Amniotic epithelial cell (primary cell): Measurements from ENCODE around the gene TNNI2.
"Not testable (repeated sequence)": the region's sequence is repeated elsewhere in the genome, so short reads cannot be mapped to it uniquely, and the experiment has no call there.

Experiments used
- DNase-seq: peaks from one replicate; pipeline ENCODE4 v3.0.0-alpha.2; 2010; ENCODE audit warnings: low read depth

TNNI2 gene

DNA sequence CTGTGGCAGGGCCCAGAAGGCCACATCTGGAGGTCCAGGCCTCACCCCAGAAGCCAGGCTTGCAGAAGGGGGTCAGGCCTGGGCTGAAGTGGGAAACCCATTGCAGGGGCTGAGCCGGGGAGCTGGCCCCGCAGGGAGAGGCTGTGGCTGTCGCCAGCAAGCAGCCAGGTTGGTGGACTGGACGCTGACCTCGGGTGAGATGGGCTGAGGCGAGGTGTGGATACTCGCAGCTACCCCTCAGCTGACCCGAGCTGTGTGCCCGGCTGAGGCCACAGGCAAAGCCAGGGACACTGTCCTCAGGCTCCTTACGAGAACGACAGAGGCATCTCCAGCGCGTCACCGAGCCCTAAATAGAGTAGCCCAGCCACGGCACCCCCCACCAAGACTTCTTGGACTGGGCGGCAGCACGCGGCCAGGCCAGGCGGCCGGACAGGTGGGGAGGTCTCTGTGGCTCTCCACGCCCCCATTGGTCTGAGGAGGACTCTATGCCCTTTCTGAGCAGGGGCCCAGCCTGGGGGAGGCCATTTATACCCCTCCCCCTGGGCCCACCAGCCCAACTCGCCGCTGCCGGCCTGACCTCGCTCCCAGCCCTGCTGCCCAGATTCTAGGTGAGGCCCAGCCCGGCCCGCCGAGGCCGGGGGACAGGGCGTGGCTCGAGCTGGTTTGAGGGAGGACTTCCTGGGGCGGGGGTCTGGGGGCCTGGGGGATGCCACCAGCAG is at the start of gene TNNI2:
TNNI2 (plus strand) TSS at position 556 of the 719 bp plus-strand sequence. CDS start 716 bp downstream, outside the sequence.
- DNase-seq: no peak

GRCh38 chr11:1791912-1792311 is 46.9 kb upstream of the TNNI2 start:
- no peak for DNase-seq

DNA sequence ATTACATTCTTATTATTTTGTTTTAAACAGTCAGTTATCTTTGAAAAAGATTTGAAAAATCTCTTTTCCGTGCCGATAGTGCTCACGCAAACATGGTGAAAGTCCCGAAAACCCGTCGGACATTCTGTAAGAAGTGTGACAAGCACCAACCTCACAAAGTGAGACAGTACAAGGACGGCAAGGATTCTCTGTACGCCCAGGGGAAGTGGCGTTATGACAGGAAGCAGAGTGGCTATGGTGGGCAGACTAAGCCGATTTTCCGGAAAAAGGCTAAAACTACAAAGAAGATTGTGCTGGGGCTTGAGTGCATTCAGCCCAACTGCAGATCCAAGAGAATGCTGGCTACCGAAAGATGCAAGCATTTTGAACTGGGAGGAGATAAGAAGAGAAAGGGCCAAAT is 46.3 kb upstream of the TNNI2 start:
- DNase-seq: no peak

DNA sequence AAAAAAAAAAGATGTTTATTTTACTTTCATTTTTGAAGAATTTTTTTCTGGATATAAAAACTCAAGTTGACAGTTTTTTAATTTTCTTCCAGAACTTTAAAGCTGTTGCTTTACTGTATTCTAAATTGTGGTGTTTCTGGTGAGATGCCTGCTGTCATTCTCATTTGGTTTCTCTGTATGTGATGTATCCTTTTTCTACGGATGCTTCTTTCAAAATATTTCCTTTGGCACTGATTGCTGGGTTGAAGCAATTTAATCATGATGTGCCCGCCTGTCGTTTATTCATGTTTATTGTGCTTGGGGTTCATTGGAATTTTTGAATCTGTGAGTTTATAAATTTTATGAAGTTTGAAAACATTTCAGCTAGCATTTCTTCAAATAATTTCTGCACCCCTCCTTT is 45.7 kb upstream of the TNNI2 start:
- no peak for DNase-seq

- no peak for DNase-seq
Observed at GRCh38 chr11:1796413-1797011, 42.3 kb upstream of the TNNI2 start.

- no peak for DNase-seq
Observed at GRCh38 chr11:1797391-1798125, 41.2 kb upstream of the TNNI2 start.

GRCh38 chr11:1803246-1803645 is 35.5 kb upstream of the TNNI2 start:
- no peak for DNase-seq

GRCh38 chr11:1803835-1804519 is 34.8 kb upstream of the TNNI2 start:
- not testable (repeated sequence) for DNase-seq

DNA sequence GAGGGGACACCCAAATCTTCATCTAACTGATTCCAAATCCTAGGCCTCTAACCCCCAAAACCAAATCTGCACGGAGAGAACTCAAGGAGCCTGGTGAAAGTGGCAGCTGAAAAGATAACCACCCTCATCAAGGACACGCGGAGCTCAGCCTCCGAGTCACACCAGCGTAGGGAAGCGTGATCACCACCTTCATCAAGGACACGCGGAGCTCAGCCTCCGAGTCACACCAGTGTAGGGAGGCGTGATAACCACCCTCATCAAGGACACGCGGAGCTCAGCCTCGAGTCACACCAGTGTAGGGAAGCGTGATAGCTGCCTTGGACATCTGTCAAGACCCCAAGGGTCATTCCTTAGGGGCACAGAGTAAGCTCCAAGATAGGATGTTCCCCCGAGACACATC is 33.3 kb upstream of the TNNI2 start:
- DNase-seq: no peak

DNA sequence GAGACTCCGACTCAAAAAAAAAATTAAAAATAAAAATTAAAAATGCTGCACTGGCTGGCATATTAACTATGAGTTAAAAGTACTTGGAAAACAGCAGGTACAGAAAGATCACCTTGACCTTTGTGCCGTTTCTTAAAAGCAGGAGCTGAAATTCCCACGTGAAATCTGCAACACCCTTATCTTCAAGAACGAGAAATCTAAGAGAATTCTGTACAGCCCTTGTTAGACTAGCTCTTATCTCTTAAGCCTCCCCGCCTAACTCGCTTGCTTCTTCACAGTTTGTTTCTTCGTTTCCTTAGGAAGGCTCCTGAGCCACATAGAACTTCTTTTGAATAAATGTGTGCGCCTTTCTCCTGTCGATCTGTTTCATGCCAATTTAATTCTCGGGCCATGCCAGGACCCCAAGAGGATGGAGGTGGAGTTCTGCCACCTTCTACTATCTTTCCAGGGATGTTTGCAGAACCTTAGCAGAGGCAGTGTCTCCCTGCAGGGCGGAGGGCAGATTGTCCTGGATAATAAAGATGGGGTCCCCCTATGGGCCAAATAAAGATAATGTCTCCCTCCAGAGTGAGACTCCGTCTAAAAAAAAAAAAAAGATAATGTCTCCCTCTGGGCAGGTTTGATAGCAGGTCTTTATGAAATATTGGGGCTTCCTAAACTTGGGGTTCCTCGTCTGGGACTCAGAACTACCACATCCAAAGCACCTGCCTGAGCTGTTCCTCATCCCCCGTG is 31.4 kb upstream of the TNNI2 start:
- DNase-seq: no peak

- no peak for DNase-seq
Observed at GRCh38 chr11:1810761-1811160, 28.0 kb upstream of the TNNI2 start.

GRCh38 chr11:1812274-1812673 is 26.5 kb upstream of the TNNI2 start:
- DNase-seq: no peak

DNA sequence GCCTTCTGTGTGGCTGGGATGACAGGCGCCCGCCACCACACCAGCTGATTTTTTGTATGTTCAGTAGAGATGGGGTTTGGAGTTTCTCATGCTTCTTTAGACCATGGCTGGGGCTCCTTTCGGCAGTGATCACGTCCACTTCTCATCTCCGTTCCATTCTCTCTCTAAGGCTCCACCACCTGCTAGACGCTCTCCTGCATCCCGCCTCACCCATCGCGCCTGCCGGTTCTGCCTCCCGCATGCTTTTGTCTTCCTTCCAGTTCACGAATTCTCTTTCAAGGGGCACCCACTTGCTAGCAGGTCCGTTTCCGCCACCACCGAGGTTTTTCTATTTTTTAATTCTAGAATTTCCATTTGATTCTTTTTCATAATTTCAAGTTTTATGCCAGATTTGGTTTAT is 26.0 kb upstream of the TNNI2 start:
- DNase-seq: no peak

DNA sequence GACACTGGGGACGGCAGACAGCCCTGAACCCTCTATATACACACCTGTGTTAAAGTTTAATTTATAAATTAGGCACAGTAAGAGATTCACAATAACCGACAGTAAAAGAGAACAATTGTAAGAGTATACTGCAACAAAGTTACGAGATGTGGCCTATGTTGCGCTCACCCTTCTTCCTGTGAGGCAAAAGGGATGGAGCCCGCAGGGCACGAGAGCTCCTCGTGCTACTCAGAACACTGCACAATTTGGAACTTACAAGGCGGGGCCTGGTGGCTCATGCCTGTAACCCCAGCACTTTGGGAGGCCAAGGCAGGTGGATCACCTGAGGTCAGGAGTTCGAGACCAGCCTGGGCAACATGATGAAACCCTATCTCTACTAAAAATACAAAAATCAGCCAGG is 25.4 kb upstream of the TNNI2 start:
- not testable (repeated sequence) for DNase-seq

DNA sequence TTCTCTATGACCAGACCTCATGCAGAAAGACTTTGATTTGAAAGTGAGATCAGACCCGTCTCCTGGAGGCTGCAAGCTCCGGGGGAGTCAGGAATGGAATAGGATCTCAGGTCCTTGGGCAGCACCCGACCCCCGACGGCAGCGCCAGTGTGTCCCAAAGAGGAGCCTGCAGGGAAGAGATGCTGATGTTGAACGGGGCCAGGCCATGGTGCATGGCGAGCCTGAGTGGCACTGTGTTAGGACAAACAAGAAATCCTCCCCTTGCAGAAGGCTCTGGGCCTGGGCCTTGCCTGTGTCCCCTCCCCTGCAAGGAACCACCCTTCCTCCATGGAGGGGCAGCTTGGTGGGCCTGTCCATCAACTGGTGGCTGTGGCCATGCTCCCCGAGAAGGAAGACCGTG is 24.1 kb upstream of the TNNI2 start:
- DNase-seq: no peak

DNA sequence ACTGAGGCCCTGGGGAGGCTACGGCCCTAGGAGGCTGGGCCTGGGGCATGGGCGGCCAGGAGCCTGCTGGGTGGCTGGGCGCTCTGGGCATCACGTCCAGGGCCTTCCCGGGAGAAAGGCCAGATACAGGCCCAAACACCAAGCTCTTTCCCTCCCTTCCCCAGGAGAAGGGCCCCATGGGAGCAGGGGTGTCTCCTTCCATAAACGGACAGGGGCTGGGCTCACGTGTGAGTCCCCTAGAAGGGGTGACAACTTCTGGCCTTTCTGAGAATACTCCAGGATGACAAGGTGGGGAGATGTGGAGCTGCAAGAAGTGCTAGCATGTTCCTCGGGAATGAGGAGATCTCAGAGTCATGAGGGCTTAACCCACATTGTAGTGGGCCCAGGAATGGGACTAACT is 23.5 kb upstream of the TNNI2 start:
- no peak for DNase-seq

DNA sequence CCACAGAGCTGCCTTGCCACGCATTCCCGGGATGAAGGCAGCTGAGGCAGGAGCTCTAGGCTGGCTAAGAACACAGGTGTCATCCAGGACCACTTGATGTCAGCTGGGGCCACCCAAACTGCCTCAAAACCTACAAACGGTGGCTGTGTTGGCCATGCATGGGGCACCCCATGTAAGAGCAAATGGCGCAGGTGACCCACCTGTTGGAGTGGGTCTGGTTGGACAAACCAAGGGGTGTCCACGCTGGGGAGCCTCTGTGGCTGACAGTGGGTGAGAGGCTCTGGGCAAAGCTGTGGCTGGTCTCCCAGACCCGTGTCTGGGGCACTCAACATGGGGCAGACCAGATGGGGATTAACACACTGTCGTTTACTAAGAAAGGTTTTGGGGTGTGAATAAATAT is 23.0 kb upstream of the TNNI2 start:
- no peak for DNase-seq

- no peak for DNase-seq
Observed at GRCh38 chr11:1817000-1817399, 21.8 kb upstream of the TNNI2 start.

GRCh38 chr11:1817511-1817910 is 21.3 kb upstream of the TNNI2 start:
- DNase-seq: no peak

GRCh38 chr11:1819074-1819473 is 19.7 kb upstream of the TNNI2 start:
- DNase-seq: no peak

GRCh38 chr11:1820463-1821325 is 18.1 kb upstream of the TNNI2 start:
- peak; percentile 10 for DNase-seq
